Type B pancreatic cell (in vitro differentiated cells): Measurements from ENCODE around the gene TRRAP. TPM values are rescaled to one million over a fixed set of nuclear protein-coding genes. Genes with fewer than 3 reads are reported as not detected.
A peak's percentile ranks its signal among the peaks of the same experiment; 100 is the strongest.
"Not testable (repeated sequence)": the region's sequence is repeated elsewhere in the genome, so short reads cannot be mapped to it uniquely, and the experiment has no call there.

Experiments
- DNase-seq: peaks from one replicate; pipeline ENCODE4 v3.0.0; 2021; ENCODE audit warnings: mixed read lengths; ENCODE audit not compliant: unreplicated experiment; ENCODE audit errors: extremely low spot score
- H3K27ac Mint-ChIP-seq: 2 replicates; pipeline ENCODE4 v1.8.0; 2021; ENCODE audit warnings: mild to moderate bottlenecking, mixed read lengths
- H3K27me3 Mint-ChIP-seq: 2 replicates; pipeline ENCODE4 v1.8.0; 2021; ENCODE audit warnings: mixed read lengths
- H3K36me3 Mint-ChIP-seq: 2 replicates; pipeline ENCODE4 v1.8.0; 2021; ENCODE audit warnings: mixed read lengths
- H3K4me1 Mint-ChIP-seq: one replicate; pipeline ENCODE4 v1.8.0; 2021; ENCODE audit warnings: mixed read lengths; ENCODE audit not compliant: unreplicated experiment
- H3K4me3 Mint-ChIP-seq: 2 replicates; pipeline ENCODE4 v1.8.0; 2021; ENCODE audit warnings: mild to moderate bottlenecking, mixed read lengths
- H3K9me3 Mint-ChIP-seq: 2 replicates; pipeline ENCODE4 v1.8.0; 2021; ENCODE audit warnings: mixed read lengths
- CTCF ChIP-seq: fragments of 200-600 bp; sonication (generic); conservative IDR thresholded peaks from 2 replicates; pipeline ENCODE4 v1.5.0; 2021; ENCODE audit warnings: antibody characterized with exemption, mild to moderate bottlenecking
- total RNA-seq: library from RNA; stranded (reverse); gene quantifications from 2 replicates; pipeline ENCODE4 v1.2.1, GENCODE V29; 2021; ENCODE audit warnings: low replicate concordance

Gene TRRAP
- total RNA-seq, 1 donor from 2014 or later = 65.7 TPM

DNA sequence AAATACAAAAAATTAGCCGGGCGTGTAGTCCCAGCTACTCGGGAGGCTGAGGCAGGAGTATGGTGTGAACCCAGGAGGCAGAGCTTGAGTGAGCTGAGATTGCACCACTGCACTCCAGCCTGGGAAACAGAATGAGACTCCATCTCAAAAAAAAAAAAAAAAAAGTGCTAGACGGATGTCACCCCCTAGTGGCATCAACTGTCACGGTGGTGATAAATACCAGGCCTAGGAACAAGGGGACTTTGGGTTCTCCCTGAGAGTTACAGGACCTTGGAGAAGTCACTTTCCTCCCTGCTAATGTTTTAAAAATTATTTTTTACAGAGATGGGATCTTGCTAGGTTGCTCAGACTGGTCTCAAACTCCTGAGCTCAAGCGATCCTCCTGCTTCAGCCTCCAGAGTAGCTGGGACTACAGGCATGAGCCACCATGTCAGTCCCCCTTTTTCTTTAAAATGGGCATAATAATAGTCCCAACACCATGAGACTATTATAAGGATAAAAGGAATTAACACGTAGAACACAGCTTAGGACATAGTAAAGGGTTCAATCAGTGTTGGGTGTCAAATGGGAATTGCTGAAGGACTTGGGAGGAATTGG, 5.9 kb upstream of the TRRAP start:
- no peak for DNase-seq
- H3K4me3 Mint-ChIP-seq = no peak overlapping the region
- peak; percentile 57 for TF ChIP-seq CTCF

DNA sequence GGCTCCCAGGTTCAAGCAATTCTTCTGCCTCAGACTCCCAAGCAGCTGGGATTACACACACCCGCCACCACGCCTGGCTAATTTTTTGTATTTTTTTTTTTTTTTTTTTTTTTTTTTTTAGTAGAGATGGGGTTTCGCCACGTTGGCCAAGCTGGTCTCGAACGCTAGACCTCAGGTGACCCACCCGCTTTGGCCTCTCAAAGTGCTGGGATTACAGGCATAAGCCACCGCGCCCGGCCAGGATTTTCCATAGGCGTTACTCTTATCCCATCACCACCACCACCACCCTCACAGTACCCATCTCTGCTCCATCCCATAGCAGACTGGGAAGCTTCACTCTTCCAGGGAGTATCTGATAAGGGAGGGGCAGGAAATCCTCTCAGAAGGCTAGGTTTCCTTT, 4.7 kb upstream of the TRRAP start:
- not testable (repeated sequence) for DNase-seq, H3K4me1 Mint-ChIP-seq, H3K4me3 Mint-ChIP-seq, H3K36me3 Mint-ChIP-seq, H3K9me3 Mint-ChIP-seq, H3K27ac Mint-ChIP-seq
- H3K27me3 Mint-ChIP-seq = peaks cover 41% of the 10 kb centered on the region

More for the DNA sequence above, 5.9 kb upstream of the TRRAP start:
- no peaks in the 10 kb centered on the region for H3K4me1 Mint-ChIP-seq
- no peaks in the 10 kb centered on the region for H3K36me3 Mint-ChIP-seq
- no peak overlapping the region for H3K27ac Mint-ChIP-seq
- H3K27me3 Mint-ChIP-seq = peaks cover 51% of the 10 kb centered on the region
- no peaks in the 10 kb centered on the region for H3K9me3 Mint-ChIP-seq

DNA sequence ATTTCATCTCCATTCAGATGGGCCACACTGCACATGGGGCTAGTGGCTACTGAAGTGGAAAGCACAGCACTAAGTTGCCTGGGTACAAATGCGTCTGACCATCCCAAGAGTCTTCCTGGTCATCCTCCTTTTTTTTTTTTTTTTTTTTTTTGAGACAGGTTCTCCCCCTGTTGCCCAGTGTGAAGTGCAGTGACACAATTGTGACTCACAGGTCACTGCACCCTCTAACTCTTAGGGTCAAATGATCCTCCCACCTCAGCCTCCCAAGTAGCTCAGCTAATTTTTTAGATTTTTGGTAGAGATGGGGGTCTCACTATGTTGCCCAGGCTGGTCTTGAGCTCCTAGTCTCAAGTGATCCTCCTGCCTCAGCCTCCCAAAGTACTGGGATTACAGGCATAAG, 3.4 kb upstream of the TRRAP start:
- Mint-ChIP-seq H3K27ac (no peak overlapping the region), H3K36me3 (no peaks in the 10 kb centered on the region), H3K4me1 (peaks cover 3% of the 10 kb centered on the region), H3K4me3 (no peak overlapping the region), H3K9me3 (no peaks in the 10 kb centered on the region), H3K27me3 (peaks cover 34% of the 10 kb centered on the region)
- DNase-seq = no peak
- no peak for TF ChIP-seq CTCF

DNA sequence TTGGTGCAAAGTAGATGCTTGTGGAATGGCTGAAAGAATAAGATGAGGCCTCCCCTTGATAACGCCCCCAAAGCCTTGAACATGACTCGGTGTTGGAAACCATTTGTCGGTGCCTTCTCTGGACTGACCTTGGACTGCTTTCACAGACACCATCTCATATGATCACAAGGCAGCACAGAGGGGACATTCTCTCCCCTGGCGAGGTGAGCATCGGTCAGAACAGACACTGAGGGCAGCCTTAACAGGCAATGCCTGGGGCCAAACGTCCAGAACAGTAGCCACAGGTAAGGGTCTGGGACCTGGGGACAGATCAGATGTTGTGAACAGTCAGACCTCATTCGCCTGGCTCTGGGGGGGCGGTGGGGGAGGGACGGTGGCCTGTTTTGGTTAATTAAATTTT, 2.8 kb upstream of the TRRAP start:
- DNase-seq = no peak
- Mint-ChIP-seq H3K4me3 (peak overlapping the region; percentile 61), H3K9me3 (no peaks in the 10 kb centered on the region), H3K4me1 (peaks cover 4% of the 10 kb centered on the region), H3K27ac (no peak overlapping the region), H3K36me3 (no peaks in the 10 kb centered on the region), H3K27me3 (peaks cover 30% of the 10 kb centered on the region)
- TF ChIP-seq CTCF = no peak

GRCh38 chr7:98877146-98877545, 1.2 kb upstream of the TRRAP start:
- Mint-ChIP-seq H3K4me1 (peaks cover 4% of the 10 kb centered on the region), H3K27me3 (peaks cover 15% of the 10 kb centered on the region), H3K4me3 (peak overlapping the region; percentile 73), H3K9me3 (no peaks in the 10 kb centered on the region), H3K36me3 (peaks cover 7% of the 10 kb centered on the region), H3K27ac (no peak overlapping the region)
- DNase-seq = no peak
- TF ChIP-seq CTCF = no peak

DNA sequence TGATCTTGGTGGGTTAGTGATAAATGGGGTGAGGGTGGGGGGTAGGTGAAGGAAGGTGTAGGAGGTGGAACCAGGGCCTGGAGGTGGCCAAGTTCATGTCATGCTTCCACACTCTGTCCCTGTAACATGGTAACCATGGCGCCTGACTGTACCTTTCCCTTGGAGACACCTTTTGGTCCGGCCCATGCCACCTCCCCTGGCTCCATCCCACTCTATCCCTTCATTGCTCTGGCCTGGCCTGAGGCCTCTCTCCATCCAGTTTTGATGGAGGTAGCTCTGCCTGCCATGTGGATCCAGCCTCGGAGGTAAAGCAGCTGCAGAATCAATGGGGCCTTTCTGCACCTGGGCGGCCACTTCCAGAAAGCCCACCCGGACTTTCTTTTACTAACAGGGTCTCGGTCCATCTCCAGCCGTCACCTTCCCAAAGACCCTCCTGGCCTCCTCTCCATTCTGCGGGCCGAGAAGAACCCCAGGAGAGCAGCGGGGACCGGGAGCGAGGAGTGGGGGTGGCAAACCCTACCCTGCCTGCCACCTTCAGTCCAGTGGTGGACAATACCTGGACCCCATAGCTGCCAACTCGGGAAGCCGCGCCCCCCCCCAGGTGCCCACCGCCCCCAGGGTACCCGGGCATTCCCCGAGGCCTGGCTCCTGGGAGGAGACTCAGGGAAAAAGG, 504 bp upstream of the TRRAP start:
- DNase-seq = peak; percentile 60
- H3K4me3 Mint-ChIP-seq = peak overlapping the region; percentile 73
- H3K4me1 Mint-ChIP-seq = peaks cover 4% of the 10 kb centered on the region

More for the DNA sequence above, 504 bp upstream of the TRRAP start:
- peak overlapping the region; percentile 21 for H3K27ac Mint-ChIP-seq
- no peak for TF ChIP-seq CTCF
- peaks cover 7% of the 10 kb centered on the region for H3K36me3 Mint-ChIP-seq
- no peaks in the 10 kb centered on the region for H3K9me3 Mint-ChIP-seq
- peaks cover 12% of the 10 kb centered on the region for H3K27me3 Mint-ChIP-seq
